ENCODE results near the gene PTBP1.

DNA sequence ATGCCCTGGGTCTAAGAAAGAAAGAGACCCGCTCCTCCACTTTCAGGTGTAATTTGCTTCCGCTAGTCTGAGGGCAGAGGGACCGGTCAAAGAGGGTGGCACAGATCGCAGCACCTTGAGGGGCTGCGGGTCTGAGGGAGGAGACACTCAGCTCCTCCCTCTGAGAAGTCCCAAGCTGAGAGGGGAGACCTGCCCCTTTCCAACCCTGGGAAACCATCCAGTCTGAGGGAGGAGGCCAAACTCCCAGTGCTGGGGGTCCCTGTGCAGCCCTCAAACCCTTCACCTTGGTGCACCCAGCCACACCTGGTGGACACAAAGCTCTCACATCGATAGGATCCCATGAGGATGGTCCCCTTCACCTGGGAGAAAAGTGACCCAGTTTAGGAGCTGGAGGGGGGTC is 33.4 kb upstream of the PTBP1 start:
- TF ChIP-seq, protein P1, sequence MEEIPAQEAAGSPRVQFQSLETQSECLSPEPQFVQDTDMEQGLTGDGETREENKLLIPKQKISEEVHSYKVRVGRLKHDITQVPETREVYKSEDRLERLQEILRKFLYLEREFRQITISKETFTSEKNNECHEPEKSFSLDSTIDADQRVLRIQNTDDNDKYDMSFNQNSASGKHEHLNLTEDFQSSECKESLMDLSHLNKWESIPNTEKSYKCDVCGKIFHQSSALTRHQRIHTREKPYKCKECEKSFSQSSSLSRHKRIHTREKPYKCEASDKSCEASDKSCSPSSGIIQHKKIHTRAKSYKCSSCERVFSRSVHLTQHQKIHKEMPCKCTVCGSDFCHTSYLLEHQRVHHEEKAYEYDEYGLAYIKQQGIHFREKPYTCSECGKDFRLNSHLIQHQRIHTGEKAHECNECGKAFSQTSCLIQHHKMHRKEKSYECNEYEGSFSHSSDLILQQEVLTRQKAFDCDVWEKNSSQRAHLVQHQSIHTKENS (CRISPR knock-in tag; IDR thresholded peaks at IDR 0.05), result no peak
- no peak for TF ChIP-seq HCFC1 (IDR thresholded peaks at IDR 0.05; ENCODE audit: low read depth, low read length)
- no peak for TF ChIP-seq STAT5B (CRISPR knock-in tag; IDR thresholded peaks at IDR 0.05)
- no peak for TF ChIP-seq SNRNP70 (optimal IDR thresholded peaks at IDR 0.05; ENCODE audit: low read depth, low read length)
- no peak for TF ChIP-seq HNRNPUL1 (IDR thresholded peaks at IDR 0.05; ENCODE audit: low read length)
- TF ChIP-seq POLR2A (conservative IDR thresholded peaks at IDR 0.05), result no peak
- no peak for TF ChIP-seq YY1 (IDR thresholded peaks at IDR 0.05; ENCODE audit: borderline replicate concordance in 1 of 3, control insufficient read depth in 1 of 3, extremely low read depth in 1 of 3, insufficient read depth in 3 of 3, insufficient read length in 1 of 3, insufficient replicate concordance in 2 of 3, low read depth in 1 of 3, low read length in 2 of 3)
- TF ChIP-seq MXI1 (IDR thresholded peaks at IDR 0.05; ENCODE audit: low read depth, low read length), result no peak
- no peak for TF ChIP-seq ILK (tag; IDR thresholded peaks at IDR 0.05; ENCODE audit: borderline replicate concordance, low read depth)
- TF ChIP-seq, protein P2, sequence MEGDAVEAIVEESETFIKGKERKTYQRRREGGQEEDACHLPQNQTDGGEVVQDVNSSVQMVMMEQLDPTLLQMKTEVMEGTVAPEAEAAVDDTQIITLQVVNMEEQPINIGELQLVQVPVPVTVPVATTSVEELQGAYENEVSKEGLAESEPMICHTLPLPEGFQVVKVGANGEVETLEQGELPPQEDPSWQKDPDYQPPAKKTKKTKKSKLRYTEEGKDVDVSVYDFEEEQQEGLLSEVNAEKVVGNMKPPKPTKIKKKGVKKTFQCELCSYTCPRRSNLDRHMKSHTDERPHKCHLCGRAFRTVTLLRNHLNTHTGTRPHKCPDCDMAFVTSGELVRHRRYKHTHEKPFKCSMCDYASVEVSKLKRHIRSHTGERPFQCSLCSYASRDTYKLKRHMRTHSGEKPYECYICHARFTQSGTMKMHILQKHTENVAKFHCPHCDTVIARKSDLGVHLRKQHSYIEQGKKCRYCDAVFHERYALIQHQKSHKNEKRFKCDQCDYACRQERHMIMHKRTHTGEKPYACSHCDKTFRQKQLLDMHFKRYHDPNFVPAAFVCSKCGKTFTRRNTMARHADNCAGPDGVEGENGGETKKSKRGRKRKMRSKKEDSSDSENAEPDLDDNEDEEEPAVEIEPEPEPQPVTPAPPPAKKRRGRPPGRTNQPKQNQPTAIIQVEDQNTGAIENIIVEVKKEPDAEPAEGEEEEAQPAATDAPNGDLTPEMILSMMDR (IDR thresholded peaks at IDR 0.05 in 2 of 3, conservative IDR thresholded peaks at IDR 0.05 in 1 of 3; ENCODE audit: insufficient read depth in 2 of 3, low read depth in 1 of 3, low read length in 3 of 3), result no peak
- TF ChIP-seq, protein P3, sequence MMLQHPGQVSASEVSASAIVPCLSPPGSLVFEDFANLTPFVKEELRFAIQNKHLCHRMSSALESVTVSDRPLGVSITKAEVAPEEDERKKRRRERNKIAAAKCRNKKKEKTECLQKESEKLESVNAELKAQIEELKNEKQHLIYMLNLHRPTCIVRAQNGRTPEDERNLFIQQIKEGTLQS (IDR thresholded peaks at IDR 0.05), result no peak
- TF ChIP-seq, protein P3 (CRISPR knock-in tag; conservative IDR thresholded peaks at IDR 0.05), result no peak
- TF ChIP-seq, protein P4, sequence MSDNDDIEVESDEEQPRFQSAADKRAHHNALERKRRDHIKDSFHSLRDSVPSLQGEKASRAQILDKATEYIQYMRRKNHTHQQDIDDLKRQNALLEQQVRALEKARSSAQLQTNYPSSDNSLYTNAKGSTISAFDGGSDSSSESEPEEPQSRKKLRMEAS (CRISPR knock-in tag; IDR thresholded peaks at IDR 0.05), result no peak

Measured in K562 (cell line).